Esophagus squamous epithelium (tissue), 5 donors: Measurements from ENCODE around the gene GOLGA2. TPM values are rescaled to one million over a fixed set of nuclear protein-coding genes. Genes with fewer than 3 reads are reported as not detected.

ENCODE experiments used
- DNase-seq: peaks from one replicate; lab custom pipeline; 2025; lab: John Stamatoyannopoulos, UW
- H3K27ac ChIP-seq, 4 donors: fragments of 200-600 bp; sonication (generic); one replicate each; pipeline ENCODE4 v1.5.1; 2016 to 2019; ENCODE audit warnings: mild to moderate bottlenecking in 1 of 4
- H3K27me3 ChIP-seq, 4 donors: fragments of 200-600 bp; sonication (generic); 1 replicate in 3 of 4; 2 replicates in 1 of 4; pipeline versions ENCODE4 v1.5.1 to v1.6.0; 2017 to 2021; ENCODE audit warnings: antibody characterized with exemption in 1 of 4
- H3K36me3 ChIP-seq, 3 donors: fragments of 200-600 bp; sonication (generic); one replicate each; pipeline ENCODE4 v1.5.1; 2016 to 2019
- H3K4me1 ChIP-seq, 3 donors: fragments of 200-600 bp; sonication (generic); one replicate each; pipeline ENCODE4 v1.5.1; 2017 to 2019
- H3K4me3 ChIP-seq, 4 donors: fragments of 200-600 bp; sonication (generic); 1 replicate in 3 of 4; 2 replicates in 1 of 4; pipeline ENCODE4 v1.5.1; 2016 to 2019; ENCODE audit warnings: mild to moderate bottlenecking in 2 of 4, moderate library complexity in 1 of 4
- H3K9me3 ChIP-seq, 3 donors: fragments of 200-600 bp; sonication (generic); one replicate each; pipeline ENCODE4 v1.5.1; 2016 to 2019
- POLR2A ChIP-seq, 4 donors: fragments of 450-650 bp; IDR thresholded peaks; one replicate each; pipeline ENCODE4 v1.6.1; 2017; ENCODE audit warnings: antibody characterized with exemption in 4 of 4, mild to moderate bottlenecking in 4 of 4, moderate library complexity in 3 of 4
- WGBS, 2 donors: methylation state at CpG; one replicate each; pipeline ENCODE4 v1.1.5; 2018; 5-methylcytosine and 5-hydroxymethylcytosine counted together
- intact Hi-C: fragments of 100-400 bp; cut with DNase I; formaldehyde crosslinking; loops from one replicate; pipeline ENCODE4 v1.15.0; 2022
- total RNA-seq, 4 donors: library from RNA; depleted of rRNA; stranded (reverse); fragments of >200 nt; gene quantifications; one replicate each; pipeline ENCODE4 v1.1.0, GENCODE V29; 2016
- TF ChIP-seq, protein P1 (sequence below), 6 experiments: fragments of 450-650 bp in 4 of 6; fragments of 200-600 bp in 2 of 6; sonication (generic) in 2 of 6; IDR thresholded peaks; one replicate each; pipeline ENCODE4 v1.5.1; 2016 to 2019; ENCODE audit warnings: antibody characterized with exemption in 6 of 6, mild to moderate bottlenecking in 4 of 6, moderate library complexity in 4 of 6
- donor health status: DM: yes; HTN: yes; CAD: no.

GOLGA2 gene
- total RNA-seq, 4 donors from 2014 or later: 76.1 to 92.0 (median 89.2) TPM

DNA sequence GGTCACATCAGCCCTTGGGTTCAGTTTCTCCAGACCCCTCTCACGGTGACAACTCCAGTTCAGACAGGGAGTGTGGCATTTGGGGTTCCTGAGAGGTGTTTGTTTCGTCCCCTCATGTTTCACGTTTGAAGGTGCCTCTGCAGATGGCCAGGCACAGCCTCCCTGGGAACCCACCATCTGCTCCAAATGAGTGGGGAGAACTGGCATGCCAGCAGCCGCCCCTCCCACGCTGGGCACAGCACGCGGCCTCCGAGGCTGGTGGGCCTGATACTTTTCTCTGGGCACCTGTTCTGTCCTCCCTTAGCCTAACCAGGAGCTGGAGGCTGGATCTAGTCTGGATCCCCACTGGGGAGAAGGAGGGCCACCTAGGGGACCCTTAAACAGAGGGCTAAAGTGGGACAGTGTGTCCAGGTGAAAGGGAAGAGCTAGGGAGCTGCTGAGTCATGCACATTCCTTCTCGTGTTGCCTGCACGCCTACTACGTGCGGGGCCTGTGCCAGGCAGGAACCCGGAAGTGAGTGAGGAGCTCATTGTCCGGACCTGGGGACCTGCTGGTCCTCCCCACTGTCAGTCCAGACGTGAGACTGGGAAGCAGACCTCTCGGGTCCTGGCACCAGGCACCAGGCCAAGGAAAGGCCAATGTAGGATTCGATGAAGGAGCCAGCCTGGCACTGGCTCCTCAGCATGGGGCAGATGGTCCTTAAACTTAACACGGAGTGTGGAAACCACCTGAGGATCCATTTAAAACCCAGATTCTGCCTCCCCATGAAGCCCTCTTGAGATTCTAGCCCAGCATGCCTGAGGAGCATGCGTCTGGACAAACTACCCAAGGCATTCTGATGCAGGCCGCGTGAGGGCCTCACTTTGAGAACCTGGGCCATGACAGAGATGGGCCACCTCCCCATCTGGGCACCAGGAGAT lies 61.0 kb downstream of the GOLGA2 start:
- TF ChIP-seq, protein P1, sequence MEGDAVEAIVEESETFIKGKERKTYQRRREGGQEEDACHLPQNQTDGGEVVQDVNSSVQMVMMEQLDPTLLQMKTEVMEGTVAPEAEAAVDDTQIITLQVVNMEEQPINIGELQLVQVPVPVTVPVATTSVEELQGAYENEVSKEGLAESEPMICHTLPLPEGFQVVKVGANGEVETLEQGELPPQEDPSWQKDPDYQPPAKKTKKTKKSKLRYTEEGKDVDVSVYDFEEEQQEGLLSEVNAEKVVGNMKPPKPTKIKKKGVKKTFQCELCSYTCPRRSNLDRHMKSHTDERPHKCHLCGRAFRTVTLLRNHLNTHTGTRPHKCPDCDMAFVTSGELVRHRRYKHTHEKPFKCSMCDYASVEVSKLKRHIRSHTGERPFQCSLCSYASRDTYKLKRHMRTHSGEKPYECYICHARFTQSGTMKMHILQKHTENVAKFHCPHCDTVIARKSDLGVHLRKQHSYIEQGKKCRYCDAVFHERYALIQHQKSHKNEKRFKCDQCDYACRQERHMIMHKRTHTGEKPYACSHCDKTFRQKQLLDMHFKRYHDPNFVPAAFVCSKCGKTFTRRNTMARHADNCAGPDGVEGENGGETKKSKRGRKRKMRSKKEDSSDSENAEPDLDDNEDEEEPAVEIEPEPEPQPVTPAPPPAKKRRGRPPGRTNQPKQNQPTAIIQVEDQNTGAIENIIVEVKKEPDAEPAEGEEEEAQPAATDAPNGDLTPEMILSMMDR (IDR thresholded peaks at IDR 0.05): no peak
- TF ChIP-seq POLR2A (IDR thresholded peaks at IDR 0.05): no peak
- intact Hi-C loops: no loop called here
- Histone ChIP-seq H3K27me3 (no peaks in the 10 kb centered on the region), H3K4me3 (no peak overlapping the region), H3K36me3 (no peaks in the 10 kb centered on the region), H3K9me3 (no peaks in the 10 kb centered on the region), H3K4me1 (peaks cover 13 to 49% (median 14%) of the 10 kb centered on the region in 3 donors), H3K27ac (peak overlapping the region; percentile 49 to 80 (median 62))
- no peak for DNase-seq
- 68 to 92% methylated on average over 2 to 21 of the region's 21 CpGs for WGBS, 2 donors

DNA sequence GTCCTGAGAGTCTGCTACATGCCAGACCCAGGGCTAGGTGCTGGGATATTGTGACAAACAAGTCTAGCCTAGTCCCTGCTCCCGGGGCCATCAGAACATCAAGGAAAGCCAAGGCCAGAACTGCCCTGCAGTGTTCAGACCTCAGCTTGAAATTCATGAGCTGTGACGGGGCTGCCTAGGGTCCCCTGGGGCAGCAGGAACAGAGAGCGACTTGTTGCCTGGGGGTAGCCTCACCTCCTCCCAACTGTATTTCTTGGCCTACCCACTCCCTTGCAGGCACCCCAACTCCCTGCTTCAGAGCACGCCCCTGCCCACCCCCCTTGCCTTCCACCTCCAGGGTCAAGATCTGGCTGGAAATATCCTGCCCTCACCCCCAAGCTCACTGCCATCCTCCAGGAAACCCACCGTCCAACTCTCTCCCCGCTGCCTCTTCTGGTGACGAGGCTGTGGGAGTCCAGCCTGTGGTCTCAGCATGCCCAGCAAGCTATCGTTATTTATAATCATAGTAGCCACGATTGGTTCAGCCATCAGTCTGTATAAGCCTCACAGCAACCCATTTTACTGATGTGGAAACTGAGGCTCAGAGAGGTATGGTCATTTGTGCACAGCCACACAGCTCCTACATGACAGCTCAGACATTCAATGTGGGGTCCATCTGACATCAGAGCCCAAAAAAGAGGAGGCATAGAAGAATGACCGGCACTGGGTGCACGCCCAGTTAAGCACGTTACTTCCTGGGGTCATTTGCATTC lies 61.9 kb downstream of the GOLGA2 start:
- intact Hi-C loops: no loop called here
- Histone ChIP-seq H3K9me3 (no peaks in the 10 kb centered on the region), H3K4me1 (peaks cover 13 to 48% (median 14%) of the 10 kb centered on the region in 3 donors), H3K36me3 (no peaks in the 10 kb centered on the region), H3K27ac (peak overlapping the region in 1 of 4 donors; percentile 14), H3K4me3 (no peak overlapping the region), H3K27me3 (no peaks in the 10 kb centered on the region)
- TF ChIP-seq, protein P1 (IDR thresholded peaks at IDR 0.05): no peak
- TF ChIP-seq POLR2A (IDR thresholded peaks at IDR 0.05): no peak
- DNase-seq: no peak
- 89% methylated on average over 8 to 10 of the region's 12 CpGs for WGBS, 2 donors

DNA sequence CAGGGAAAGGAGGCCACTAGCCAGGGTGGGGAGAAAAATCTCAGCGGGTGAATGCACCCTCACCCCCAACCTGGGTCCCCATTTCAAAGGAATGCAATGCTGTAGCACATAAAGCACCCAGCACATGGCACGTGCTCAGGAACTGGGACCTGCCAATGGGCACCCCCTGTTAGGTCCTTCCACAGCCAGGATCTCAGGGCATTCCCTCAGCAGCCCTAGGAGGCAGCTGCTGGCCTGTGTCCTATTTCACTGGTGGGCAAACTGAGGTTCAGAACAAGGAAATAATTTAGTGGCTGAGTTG lies 63.9 kb downstream of the GOLGA2 start:
- intact Hi-C loops: no loop called here
- Histone ChIP-seq H3K36me3 (no peaks in the 10 kb centered on the region), H3K4me1 (peaks cover 4 to 37% (median 9%) of the 10 kb centered on the region in 3 donors), H3K9me3 (no peaks in the 10 kb centered on the region), H3K4me3 (no peak overlapping the region), H3K27ac (peak overlapping the region in 2 of 4 donors; percentile 11 to 32), H3K27me3 (no peaks in the 10 kb centered on the region)
- no peak for DNase-seq
- TF ChIP-seq POLR2A (IDR thresholded peaks at IDR 0.05): no peak
- TF ChIP-seq, protein P1 (IDR thresholded peaks at IDR 0.05): no peak
- WGBS, 2 donors: 90 to 100% methylated on average over 1 to 2 of the region's 2 CpGs

DNA sequence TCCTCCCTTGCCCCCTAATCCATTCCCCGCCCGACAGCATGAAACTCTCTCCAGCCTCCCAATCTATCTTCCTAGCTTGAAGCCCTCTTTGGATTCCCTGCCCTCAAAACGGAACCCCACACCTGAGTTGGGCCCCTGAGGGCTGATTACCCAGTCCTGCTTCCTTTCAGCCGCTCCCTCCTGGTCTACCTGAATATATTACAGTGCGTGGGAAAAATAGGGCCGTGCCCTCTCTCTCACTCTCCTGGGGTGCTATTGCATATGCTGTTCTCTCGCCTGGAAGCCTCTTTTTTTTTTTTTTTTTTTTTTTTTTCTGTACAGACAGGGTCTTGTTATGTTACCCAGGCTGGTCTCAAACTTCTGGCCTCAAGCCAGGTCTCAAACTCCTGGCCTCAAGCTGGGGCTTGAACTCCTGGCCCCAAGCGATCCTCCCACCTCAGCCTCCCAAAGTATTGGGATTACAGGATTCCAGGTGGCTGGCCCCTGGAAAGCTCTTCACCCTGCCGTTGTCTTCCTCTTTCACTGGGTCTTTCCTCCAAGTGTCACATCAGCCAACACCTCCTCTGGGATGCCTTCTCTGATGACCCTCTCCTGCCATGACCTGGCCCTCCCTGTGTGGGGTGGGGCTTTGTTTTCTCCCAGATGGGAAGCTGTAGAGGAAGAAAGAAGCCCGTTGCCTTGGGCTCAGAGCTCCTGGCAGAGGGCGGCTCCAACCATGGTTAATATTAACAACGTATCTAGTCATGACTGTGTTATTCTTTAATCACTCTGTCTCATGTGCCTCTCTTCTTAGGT lies 64.4 kb downstream of the GOLGA2 start:
- H3K9me3 ChIP-seq: no peaks in the 10 kb centered on the region
- WGBS, 2 donors: 49 to 54% methylated on average over 12 of the region's 12 CpGs
- peaks cover 2 to 37% (median 6%) of the 10 kb centered on the region in 3 donors for H3K4me1 ChIP-seq
- no peaks in the 10 kb centered on the region for H3K27me3 ChIP-seq
- intact Hi-C loops: no loop called here
- no peaks in the 10 kb centered on the region for H3K36me3 ChIP-seq
- no peak for DNase-seq
- H3K27ac ChIP-seq: peak overlapping the region in 2 of 4 donors; percentile 11 to 32
- TF ChIP-seq, protein P1 (IDR thresholded peaks at IDR 0.05): no peak
- no peak for TF ChIP-seq POLR2A (IDR thresholded peaks at IDR 0.05)
- no peak overlapping the region for H3K4me3 ChIP-seq
